ENCODE data around the gene TP53RK.

TP53RK gene

DNA sequence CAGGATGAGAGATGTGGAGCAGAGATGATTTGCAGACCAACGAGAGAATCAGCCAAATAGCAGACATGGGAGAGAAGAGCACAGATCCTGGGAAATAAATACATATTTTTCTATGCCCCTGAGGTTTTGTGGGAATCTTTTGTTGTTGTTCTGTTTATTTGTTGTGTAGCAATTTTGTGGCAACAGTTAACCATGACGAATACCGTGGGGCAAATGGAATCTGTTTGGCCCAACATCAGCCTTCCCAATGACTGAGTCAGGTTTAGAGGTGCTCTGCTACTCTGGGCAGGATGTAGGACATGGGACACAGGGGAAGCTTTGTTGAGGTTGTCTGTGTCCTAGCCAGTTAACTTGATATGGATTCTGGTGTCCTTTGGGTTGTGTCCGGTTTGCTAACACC lies 12.3 kb upstream of the TP53RK start:
- Histone ChIP-seq H3K27me3 (ENCODE audit: insufficient read depth, poor library complexity, severe bottlenecking) (no peaks in the 10 kb centered on the region), H3K4me3 (replicated peaks; ENCODE audit: insufficient read depth, low read length) (no peak overlapping the region), H3K27ac (replicated peaks) (no peak overlapping the region)
- DNase-seq (ENCODE audit: low read depth in 1 of 2, low spot score in 1 of 2) = no peak
- TF ChIP-seq SPI1 (IDR thresholded peaks at IDR 0.05; ENCODE audit: borderline replicate concordance, low read depth) (no peak), GABPA (IDR thresholded peaks at IDR 0.05; ENCODE audit: low read depth) (no peak)

GRCh38 chr20:46701057-46701456 lies 11.8 kb upstream of the TP53RK start:
- TF ChIP-seq, protein P1, sequence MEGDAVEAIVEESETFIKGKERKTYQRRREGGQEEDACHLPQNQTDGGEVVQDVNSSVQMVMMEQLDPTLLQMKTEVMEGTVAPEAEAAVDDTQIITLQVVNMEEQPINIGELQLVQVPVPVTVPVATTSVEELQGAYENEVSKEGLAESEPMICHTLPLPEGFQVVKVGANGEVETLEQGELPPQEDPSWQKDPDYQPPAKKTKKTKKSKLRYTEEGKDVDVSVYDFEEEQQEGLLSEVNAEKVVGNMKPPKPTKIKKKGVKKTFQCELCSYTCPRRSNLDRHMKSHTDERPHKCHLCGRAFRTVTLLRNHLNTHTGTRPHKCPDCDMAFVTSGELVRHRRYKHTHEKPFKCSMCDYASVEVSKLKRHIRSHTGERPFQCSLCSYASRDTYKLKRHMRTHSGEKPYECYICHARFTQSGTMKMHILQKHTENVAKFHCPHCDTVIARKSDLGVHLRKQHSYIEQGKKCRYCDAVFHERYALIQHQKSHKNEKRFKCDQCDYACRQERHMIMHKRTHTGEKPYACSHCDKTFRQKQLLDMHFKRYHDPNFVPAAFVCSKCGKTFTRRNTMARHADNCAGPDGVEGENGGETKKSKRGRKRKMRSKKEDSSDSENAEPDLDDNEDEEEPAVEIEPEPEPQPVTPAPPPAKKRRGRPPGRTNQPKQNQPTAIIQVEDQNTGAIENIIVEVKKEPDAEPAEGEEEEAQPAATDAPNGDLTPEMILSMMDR (IDR thresholded peaks at IDR 0.05; ENCODE audit: insufficient read depth, low read length) = no peak
- TF ChIP-seq, protein P2, sequence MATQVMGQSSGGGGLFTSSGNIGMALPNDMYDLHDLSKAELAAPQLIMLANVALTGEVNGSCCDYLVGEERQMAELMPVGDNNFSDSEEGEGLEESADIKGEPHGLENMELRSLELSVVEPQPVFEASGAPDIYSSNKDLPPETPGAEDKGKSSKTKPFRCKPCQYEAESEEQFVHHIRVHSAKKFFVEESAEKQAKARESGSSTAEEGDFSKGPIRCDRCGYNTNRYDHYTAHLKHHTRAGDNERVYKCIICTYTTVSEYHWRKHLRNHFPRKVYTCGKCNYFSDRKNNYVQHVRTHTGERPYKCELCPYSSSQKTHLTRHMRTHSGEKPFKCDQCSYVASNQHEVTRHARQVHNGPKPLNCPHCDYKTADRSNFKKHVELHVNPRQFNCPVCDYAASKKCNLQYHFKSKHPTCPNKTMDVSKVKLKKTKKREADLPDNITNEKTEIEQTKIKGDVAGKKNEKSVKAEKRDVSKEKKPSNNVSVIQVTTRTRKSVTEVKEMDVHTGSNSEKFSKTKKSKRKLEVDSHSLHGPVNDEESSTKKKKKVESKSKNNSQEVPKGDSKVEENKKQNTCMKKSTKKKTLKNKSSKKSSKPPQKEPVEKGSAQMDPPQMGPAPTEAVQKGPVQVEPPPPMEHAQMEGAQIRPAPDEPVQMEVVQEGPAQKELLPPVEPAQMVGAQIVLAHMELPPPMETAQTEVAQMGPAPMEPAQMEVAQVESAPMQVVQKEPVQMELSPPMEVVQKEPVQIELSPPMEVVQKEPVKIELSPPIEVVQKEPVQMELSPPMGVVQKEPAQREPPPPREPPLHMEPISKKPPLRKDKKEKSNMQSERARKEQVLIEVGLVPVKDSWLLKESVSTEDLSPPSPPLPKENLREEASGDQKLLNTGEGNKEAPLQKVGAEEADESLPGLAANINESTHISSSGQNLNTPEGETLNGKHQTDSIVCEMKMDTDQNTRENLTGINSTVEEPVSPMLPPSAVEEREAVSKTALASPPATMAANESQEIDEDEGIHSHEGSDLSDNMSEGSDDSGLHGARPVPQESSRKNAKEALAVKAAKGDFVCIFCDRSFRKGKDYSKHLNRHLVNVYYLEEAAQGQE (IDR thresholded peaks at IDR 0.05; ENCODE audit: insufficient replicate concordance, low read depth) = no peak
- no peak for TF ChIP-seq POLR2AphosphoS5 (IDR thresholded peaks at IDR 0.05; ENCODE audit: low read depth)
- no peak for TF ChIP-seq GABPA (IDR thresholded peaks at IDR 0.05; ENCODE audit: low read depth)
- TF ChIP-seq SPI1 (IDR thresholded peaks at IDR 0.05; ENCODE audit: borderline replicate concordance, low read depth) = no peak
- no peaks in the 10 kb centered on the region for H3K27me3 ChIP-seq (ENCODE audit: insufficient read depth, poor library complexity, severe bottlenecking)
- H3K27ac ChIP-seq (replicated peaks) = no peak overlapping the region
- no peak for DNase-seq (ENCODE audit: low read depth in 1 of 2, low spot score in 1 of 2)
- no peak overlapping the region for H3K4me3 ChIP-seq (replicated peaks; ENCODE audit: insufficient read depth, low read length)

GRCh38 chr20:46700481-46700880 lies 11.2 kb upstream of the TP53RK start:
- no peak overlapping the region for H3K27ac ChIP-seq (replicated peaks)
- no peaks in the 10 kb centered on the region for H3K27me3 ChIP-seq (ENCODE audit: insufficient read depth, poor library complexity, severe bottlenecking)
- DNase-seq (ENCODE audit: low read depth in 1 of 2, low spot score in 1 of 2) = no peak
- H3K4me3 ChIP-seq (replicated peaks; ENCODE audit: insufficient read depth, low read length) = no peak overlapping the region
- no peak for TF ChIP-seq POLR2AphosphoS5 (IDR thresholded peaks at IDR 0.05; ENCODE audit: low read depth)
- TF ChIP-seq, protein P2 (IDR thresholded peaks at IDR 0.05; ENCODE audit: insufficient replicate concordance, low read depth) = no peak
- TF ChIP-seq SPI1 (IDR thresholded peaks at IDR 0.05; ENCODE audit: borderline replicate concordance, low read depth) = no peak
- TF ChIP-seq GABPA (IDR thresholded peaks at IDR 0.05; ENCODE audit: low read depth) = no peak
- TF ChIP-seq, protein P1 (IDR thresholded peaks at IDR 0.05; ENCODE audit: insufficient read depth, low read length) = no peak

GRCh38 chr20:46699651-46700359 lies 10.6 kb upstream of the TP53RK start:
- H3K4me3 ChIP-seq (replicated peaks; ENCODE audit: insufficient read depth, low read length) = no peak overlapping the region
- no peak for TF ChIP-seq GABPA (IDR thresholded peaks at IDR 0.05; ENCODE audit: low read depth)
- TF ChIP-seq, protein P2 (IDR thresholded peaks at IDR 0.05; ENCODE audit: insufficient replicate concordance, low read depth) = no peak
- TF ChIP-seq, protein P1 (IDR thresholded peaks at IDR 0.05; ENCODE audit: insufficient read depth, low read length) = peak; percentile 75
- H3K27me3 ChIP-seq (ENCODE audit: insufficient read depth, poor library complexity, severe bottlenecking) = no peaks in the 10 kb centered on the region
- no peak overlapping the region for H3K27ac ChIP-seq (replicated peaks)
- no peak for DNase-seq (ENCODE audit: low read depth in 1 of 2, low spot score in 1 of 2)
